Hepatocyte (in vitro differentiated cells): Measurements from ENCODE around the gene SCGB2A2.

Experiments
- CTCF ChIP-seq: fragments of 200-600 bp; sonication (generic); IDR thresholded peaks from 2 replicates; pipeline ENCODE4 v1.5.1; 2016; ENCODE audit warnings: antibody characterized with exemption, mild to moderate bottlenecking; ENCODE audit not compliant: poor library complexity
- EZH2 ChIP-seq: fragments of 200-600 bp; sonication (generic); IDR thresholded peaks from 2 replicates; pipeline ENCODE4 v1.6.1; 2016; ENCODE audit warnings: antibody characterized with exemption, mild to moderate bottlenecking, borderline replicate concordance

GRCh38 chr11:62241095-62241494 is 28.9 kb upstream of the SCGB2A2 start:
- TF ChIP-seq CTCF (no peak), EZH2 (no peak)
